Endothelial cell of umbilical vein (primary cell): ENCODE measurements around the gene MXI1. TPM values are rescaled to one million over a fixed set of nuclear protein-coding genes. Genes with fewer than 3 reads are reported as not detected.

ENCODE experiments used
- BruUV-seq: library from RNA; stranded (reverse); fragments of 400-500 nt; replicated peaks from 2 replicates; lab custom pipeline; 2021; lab: Mats Ljungman, UMichigan
- CTCF ChIA-PET: fragments of 300-600, 350-600 bp; sonication (Branson Sonifier 250); formaldehyde crosslinking; loops from one replicate; lab custom pipeline; 2021; ENCODE audit warnings: antibody characterized with exemption, inconsistent platforms; lab: Charles Lee
- POLR2A ChIA-PET: fragments of 300-600, 350-600 bp; sonication (Branson Sonifier 250); formaldehyde crosslinking; loops from one replicate; lab custom pipeline; 2021; ENCODE audit warnings: antibody characterized with exemption, inconsistent platforms; lab: Charles Lee
- DNase-seq: peaks from one replicate; pipeline ENCODE4 v3.0.0-alpha.2; 2011; ENCODE audit warnings: low read depth, low spot score
- FAIRE-seq: peaks from 2 replicates; lab custom pipeline; 2011; peaks lifted over from hg19 to GRCh38; lab: Jason Lieb, UNC
- H2AFZ ChIP-seq: 2 replicates; pipeline ENCODE4 v1.6.0; 2012; ENCODE audit warnings: low read depth, low read length, control low read depth, inconsistent platforms
- H3K27ac ChIP-seq: 2 replicates; pipeline ENCODE4 v1.5.1; 2011; ENCODE audit warnings: low read depth, mild to moderate bottlenecking, control low read depth, low read length, moderate library complexity; ENCODE audit not compliant: insufficient read depth
- H3K27me3 ChIP-seq, 2 experiments: 2 replicates each; pipeline versions ENCODE4 v1.6.0 to v1.6.1; 2011; ENCODE audit warnings: low read length in 2 of 2, mixed read lengths in 1 of 2; ENCODE audit not compliant: control insufficient read depth in 2 of 2, insufficient read depth in 2 of 2
- H3K36me3 ChIP-seq, 2 experiments: 2 replicates in 1 of 2; 3 replicates in 1 of 2; pipeline ENCODE4 v1.5.1; 2011; ENCODE audit warnings: low read length in 2 of 2, mild to moderate bottlenecking in 1 of 2, moderate library complexity in 1 of 2; ENCODE audit not compliant: control insufficient read depth in 2 of 2, insufficient read depth in 2 of 2; ENCODE audit errors: extremely low read depth in 1 of 2
- H3K4me1 ChIP-seq: 3 replicates; pipeline ENCODE4 v1.5.1; 2011; ENCODE audit warnings: mild to moderate bottlenecking, low read length; ENCODE audit not compliant: control insufficient read depth, insufficient read depth; ENCODE audit errors: extremely low read depth
- H3K4me2 ChIP-seq: 2 replicates; pipeline ENCODE4 v1.6.1; 2011; ENCODE audit warnings: low read length, control low read depth, mixed read lengths; ENCODE audit not compliant: insufficient read depth
- H3K4me3 ChIP-seq, 3 experiments: fragments of 200-600 bp in 1 of 3; sonication (generic), shearing (Covaris generic) in 1 of 3; replicated peaks in 1 of 3; 2 replicates each; pipeline ENCODE4 v1.5.1; 2011 to 2016; ENCODE audit warnings: control low read depth in 3 of 3, low read length in 3 of 3, mild to moderate bottlenecking in 2 of 3, inconsistent platforms in 1 of 3, low read depth in 1 of 3, moderate library complexity in 1 of 3; ENCODE audit not compliant: insufficient read depth in 1 of 3
- H3K79me2 ChIP-seq: 2 replicates; pipeline ENCODE4 v1.6.0; 2012; ENCODE audit warnings: low read length, inconsistent platforms; ENCODE audit not compliant: control insufficient read depth, insufficient read depth
- H3K9ac ChIP-seq: replicated peaks from 2 replicates; pipeline ENCODE3; 2011; ENCODE audit warnings: low read length, control low read depth; ENCODE audit not compliant: insufficient read depth; ENCODE audit errors: extremely low read depth
- H3K9me1 ChIP-seq: replicated peaks from 3 replicates; pipeline ENCODE4 v1.6.0; 2011; ENCODE audit warnings: mild to moderate bottlenecking, low read length; ENCODE audit not compliant: control insufficient read depth, insufficient read depth; ENCODE audit errors: extremely low read depth
- H3K9me3 ChIP-seq: replicated peaks from 2 replicates; pipeline ENCODE4 v1.5.1; 2012; ENCODE audit warnings: low read length, inconsistent platforms; ENCODE audit not compliant: control insufficient read depth, insufficient read depth
- H4K20me1 ChIP-seq: replicated peaks from 2 replicates; pipeline ENCODE3; 2011; ENCODE audit warnings: mild to moderate bottlenecking, low read length; ENCODE audit not compliant: control insufficient read depth, insufficient read depth; ENCODE audit errors: extremely low read depth
- EZH2 ChIP-seq: IDR thresholded peaks from 2 replicates; pipeline ENCODE4 v1.6.1; 2012; ENCODE audit warnings: borderline replicate concordance, low read depth, mild to moderate bottlenecking, moderate library complexity, low read length, inconsistent platforms; ENCODE audit not compliant: severe bottlenecking
- FOS ChIP-seq: IDR thresholded peaks from 2 replicates; pipeline ENCODE4 v1.6.1; 2011; ENCODE audit warnings: mild to moderate bottlenecking, low read length, moderate library complexity, borderline replicate concordance; ENCODE audit not compliant: insufficient read depth
- GATA2 ChIP-seq: IDR thresholded peaks from 2 replicates; pipeline ENCODE4 v1.7.0; 2011; ENCODE audit warnings: low read depth, mild to moderate bottlenecking, moderate library complexity, mixed read lengths, low read length; ENCODE audit not compliant: insufficient read length, insufficient read depth
- JUN ChIP-seq: IDR thresholded peaks from 2 replicates; pipeline ENCODE4 v1.6.1; 2011; ENCODE audit warnings: borderline replicate concordance, low read depth; ENCODE audit not compliant: insufficient read length, insufficient read depth
- MYC ChIP-seq: IDR thresholded peaks from one replicate; pipeline ENCODE4 v1.6.1; 2011; ENCODE audit warnings: mild to moderate bottlenecking, low read depth, low read length
- POLR2A ChIP-seq: IDR thresholded peaks from 2 replicates; pipeline ENCODE4 v1.6.1; 2012; ENCODE audit warnings: low read depth, mild to moderate bottlenecking, control low read depth, low read length
- POLR2AphosphoS5 ChIP-seq: IDR thresholded peaks from 2 replicates; pipeline ENCODE4 v1.6.1; 2012; ENCODE audit warnings: low read depth, mild to moderate bottlenecking, control low read depth, low read length, moderate library complexity; ENCODE audit not compliant: insufficient read depth
- dilution Hi-C: fragments of 300-500 bp; cut with MboI; formaldehyde crosslinking; loops from one replicate; pipeline ENCODE4 v1.15.0; 2019; ENCODE audit warnings: low sequenced_read_pairs; ENCODE audit not compliant: extremely low pct_ligation_motif_present
- intact Hi-C: fragments of 100-400 bp; cut with micrococcal nuclease; formaldehyde crosslinking; loops from one replicate; pipeline ENCODE4 v1.10.0; 2022
- polyA plus RNA-seq, 4 experiments: library from polyadenylated mRNA; depleted of rRNA in 3 of 4; stranded (reverse) in 3 of 4; unstranded in 1 of 4; fragments of >200 nt; gene quantifications; 2 replicates each; pipeline versions ENCODE4 v1.2.1 to v1.2.3, GENCODE V29; 2011 to 2012; ENCODE audit warnings: missing spikeins in 1 of 4
- total RNA-seq: library from RNA; stranded (reverse); gene quantifications from 2 replicates; pipeline ENCODE4 v1.2.3, GENCODE V29; 2021
- TF ChIP-seq, protein P1 (sequence below), 2 donors: IDR thresholded peaks; 1 replicate in 1 of 2; 2 replicates in 1 of 2; pipeline ENCODE4 v1.5.1; 2011; ENCODE audit warnings: low read length in 2 of 2, mild to moderate bottlenecking in 2 of 2, moderate library complexity in 2 of 2, control low read depth in 1 of 2, inconsistent platforms in 1 of 2, low read depth in 1 of 2; ENCODE audit not compliant: insufficient read depth in 1 of 2; ENCODE audit errors: extremely low read depth in 1 of 2
- TF ChIP-seq, protein P2 (sequence below): IDR thresholded peaks from 2 replicates; pipeline ENCODE4 v1.6.1; 2011; ENCODE audit not compliant: insufficient read depth, insufficient read length

Gene MXI1
- total and polyA plus RNA-seq, 2 donors (not counting 3 experiments of a cell fraction or from before 2014, with no cell fraction given), result 2.7 to 8.5 TPM

GRCh38 chr10:110181911-110182310 is 25.5 kb upstream of the MXI1 start:
- no TSS peak for BruUV-seq
- CTCF ChIA-PET, result no interaction called here
- FAIRE-seq, result no peak

GRCh38 chr10:110184398-110184797 is 23.0 kb upstream of the MXI1 start:
- H3K27ac ChIP-seq, result no peak overlapping the region
- ChIA-PET CTCF (no interaction called here), POLR2A (no interaction called here)
- dilution Hi-C loops (no loop called here), intact Hi-C loops (no loop called here)
- H3K4me2 ChIP-seq, result no peak overlapping the region
- TF ChIP-seq POLR2AphosphoS5, result no peak
- TF ChIP-seq JUN, result no peak
- no peak for TF ChIP-seq MYC
- no peak for TF ChIP-seq POLR2A
- TF ChIP-seq, protein P1, sequence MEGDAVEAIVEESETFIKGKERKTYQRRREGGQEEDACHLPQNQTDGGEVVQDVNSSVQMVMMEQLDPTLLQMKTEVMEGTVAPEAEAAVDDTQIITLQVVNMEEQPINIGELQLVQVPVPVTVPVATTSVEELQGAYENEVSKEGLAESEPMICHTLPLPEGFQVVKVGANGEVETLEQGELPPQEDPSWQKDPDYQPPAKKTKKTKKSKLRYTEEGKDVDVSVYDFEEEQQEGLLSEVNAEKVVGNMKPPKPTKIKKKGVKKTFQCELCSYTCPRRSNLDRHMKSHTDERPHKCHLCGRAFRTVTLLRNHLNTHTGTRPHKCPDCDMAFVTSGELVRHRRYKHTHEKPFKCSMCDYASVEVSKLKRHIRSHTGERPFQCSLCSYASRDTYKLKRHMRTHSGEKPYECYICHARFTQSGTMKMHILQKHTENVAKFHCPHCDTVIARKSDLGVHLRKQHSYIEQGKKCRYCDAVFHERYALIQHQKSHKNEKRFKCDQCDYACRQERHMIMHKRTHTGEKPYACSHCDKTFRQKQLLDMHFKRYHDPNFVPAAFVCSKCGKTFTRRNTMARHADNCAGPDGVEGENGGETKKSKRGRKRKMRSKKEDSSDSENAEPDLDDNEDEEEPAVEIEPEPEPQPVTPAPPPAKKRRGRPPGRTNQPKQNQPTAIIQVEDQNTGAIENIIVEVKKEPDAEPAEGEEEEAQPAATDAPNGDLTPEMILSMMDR (IDR thresholded peaks at IDR 0.05; ENCODE audit: extremely low read depth in 1 of 2, insufficient read depth in 1 of 2, low read depth in 1 of 2, low read length in 2 of 2), result no peak
- no peak for TF ChIP-seq EZH2
- TF ChIP-seq, protein P2, sequence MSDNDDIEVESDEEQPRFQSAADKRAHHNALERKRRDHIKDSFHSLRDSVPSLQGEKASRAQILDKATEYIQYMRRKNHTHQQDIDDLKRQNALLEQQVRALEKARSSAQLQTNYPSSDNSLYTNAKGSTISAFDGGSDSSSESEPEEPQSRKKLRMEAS, result no peak
- no peak for TF ChIP-seq GATA2
- TF ChIP-seq FOS, result no peak
- FAIRE-seq, result no peak
- H3K36me3 ChIP-seq, result no peaks in the 10 kb centered on the region
- no peaks in the 10 kb centered on the region for H3K4me1 ChIP-seq
- H3K9ac ChIP-seq, result no peak overlapping the region
- H3K9me1 ChIP-seq, result no peaks in the 10 kb centered on the region
- BruUV-seq, result no TSS peak
- H3K27me3 ChIP-seq, result peaks cover 0 to 3% of the 10 kb centered on the region in 2 experiments
- DNase-seq, result no peak
- no peak overlapping the region for H3K4me3 ChIP-seq
- no peaks in the 10 kb centered on the region for H3K9me3 ChIP-seq
- no peaks in the 10 kb centered on the region for H3K79me2 ChIP-seq
- H4K20me1 ChIP-seq, result no peaks in the 10 kb centered on the region
- H2AFZ ChIP-seq, result no peak overlapping the region

More at GRCh38 chr10:110181911-110182310, 25.5 kb upstream of the MXI1 start:
- Histone ChIP-seq H3K9me1 (no peaks in the 10 kb centered on the region), H3K36me3 (no peaks in the 10 kb centered on the region), H3K9ac (no peak overlapping the region), H3K27me3 (no peaks in the 10 kb centered on the region), H3K79me2 (no peaks in the 10 kb centered on the region), H3K9me3 (no peaks in the 10 kb centered on the region), H4K20me1 (no peaks in the 10 kb centered on the region), H3K4me3 (no peak overlapping the region), H3K27ac (no peak overlapping the region), H3K4me2 (no peak overlapping the region), H3K4me1 (no peaks in the 10 kb centered on the region), H2AFZ (no peak overlapping the region)
- dilution Hi-C loops, result no loop called here
- POLR2A ChIA-PET, result no interaction called here
- no peak for DNase-seq
- no peak for TF ChIP-seq EZH2
- TF ChIP-seq POLR2AphosphoS5, result no peak
- TF ChIP-seq JUN, result no peak
- no peak for TF ChIP-seq POLR2A
- TF ChIP-seq FOS, result no peak
- no peak for TF ChIP-seq MYC
- intact Hi-C loops, result no loop called here
